Motor neuron (in vitro differentiated cells): Measurements from ENCODE around the gene GSK3A. TPM values are rescaled to one million over a fixed set of nuclear protein-coding genes. Genes with fewer than 3 reads are reported as not detected.

Experiments used
- ATAC-seq, 8 experiments: fragments of 200-7000 bp; cut with Tn5 transposase; replicated peaks in 6 of 8; 2 replicates each; pipeline ENCODE4 v1.8.0; 2021; ENCODE audit warnings: mild to moderate bottlenecking in 8 of 8, moderate library complexity in 8 of 8
- H3K27ac ChIP-seq, 2 donors: fragments of 250-450 bp; sonication (Bioruptor Pico); 2 replicates each; pipeline ENCODE4 v1.9.0; 2021; ENCODE audit warnings: antibody characterized with exemption in 2 of 2, mild to moderate bottlenecking in 2 of 2, moderate library complexity in 1 of 2
- H3K4me1 ChIP-seq, 2 donors: fragments of 250-450 bp; sonication (Bioruptor Pico); replicated peaks in 1 of 2; 2 replicates each; pipeline ENCODE4 v1.6.1; 2021; ENCODE audit warnings: antibody characterized with exemption in 2 of 2, mild to moderate bottlenecking in 2 of 2, moderate library complexity in 1 of 2
- H3K4me3 ChIP-seq, 5 donors: fragments of 250-450 bp; sonication (Bioruptor Pico); 2 replicates each; pipeline ENCODE4 v1.9.0; 2021; ENCODE audit warnings: antibody characterized with exemption in 5 of 5, mild to moderate bottlenecking in 5 of 5, moderate library complexity in 4 of 5
- WGBS, 10 experiments: fragments of 450-650 bp; shearing (Covaris generic); methylation state at CpG; one replicate each; pipeline ENCODE4 v1.0.0; 2022; 5-methylcytosine and 5-hydroxymethylcytosine counted together
- in situ Hi-C, 9 experiments: fragments of 400-800 bp; cut with MboI; loops; one replicate each; pipeline ENCODE4 v1.15.0; 2021; ENCODE audit warnings: low sequenced_read_pairs in 9 of 9, low pct_unique_long_range_greater_than_20kb in 2 of 9; ENCODE audit not compliant: unreplicated experiment in 9 of 9
- total RNA-seq, 8 experiments: library from RNA; unstranded; fragments of 300-600 nt; gene quantifications; 2 replicates each; pipeline versions ENCODE4 v1.2.3 to v1.2.4, GENCODE V29; 2022

The GSK3A gene
- total RNA-seq, 8 experiments from 2014 or later = 17.7 to 30.0 (median 26.5) TPM

DNA sequence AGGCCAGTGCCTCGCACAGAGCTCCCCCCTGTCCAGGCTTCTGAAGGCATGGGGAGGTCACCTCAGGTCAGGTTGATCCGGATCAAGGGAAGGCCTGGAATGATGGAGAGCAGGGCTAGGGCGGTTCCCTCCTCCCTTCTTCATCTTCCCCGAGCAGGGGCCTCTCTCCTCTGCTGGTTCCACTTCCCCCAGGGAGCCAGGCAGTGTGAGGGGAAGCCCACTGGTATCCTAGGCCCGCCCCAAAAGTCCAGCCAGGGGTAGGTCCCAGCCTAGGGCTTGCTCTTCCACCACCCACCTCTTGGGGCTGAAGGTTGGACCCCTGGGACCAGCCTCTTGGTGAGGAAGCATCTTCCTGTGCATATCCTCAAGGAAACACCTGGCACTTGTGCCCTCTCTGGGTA is 43.1 kb upstream of the GSK3A start:
- Histone ChIP-seq H3K4me1 (peaks cover 31 to 38% of the 10 kb centered on the region in 2 donors), H3K4me3 (peak overlapping the region; percentile 81 to 98 (median 97)), H3K27ac (peak overlapping the region; percentile 98 to 100)
- ATAC-seq = no peak
- in situ Hi-C loops = no loop called here
- 0 to 67% (median 34%) methylated on average over 1 to 3 of the region's 5 CpGs; no CpG with 5 or more reads in 6 of the 10 experiments for WGBS, 10 experiments

DNA sequence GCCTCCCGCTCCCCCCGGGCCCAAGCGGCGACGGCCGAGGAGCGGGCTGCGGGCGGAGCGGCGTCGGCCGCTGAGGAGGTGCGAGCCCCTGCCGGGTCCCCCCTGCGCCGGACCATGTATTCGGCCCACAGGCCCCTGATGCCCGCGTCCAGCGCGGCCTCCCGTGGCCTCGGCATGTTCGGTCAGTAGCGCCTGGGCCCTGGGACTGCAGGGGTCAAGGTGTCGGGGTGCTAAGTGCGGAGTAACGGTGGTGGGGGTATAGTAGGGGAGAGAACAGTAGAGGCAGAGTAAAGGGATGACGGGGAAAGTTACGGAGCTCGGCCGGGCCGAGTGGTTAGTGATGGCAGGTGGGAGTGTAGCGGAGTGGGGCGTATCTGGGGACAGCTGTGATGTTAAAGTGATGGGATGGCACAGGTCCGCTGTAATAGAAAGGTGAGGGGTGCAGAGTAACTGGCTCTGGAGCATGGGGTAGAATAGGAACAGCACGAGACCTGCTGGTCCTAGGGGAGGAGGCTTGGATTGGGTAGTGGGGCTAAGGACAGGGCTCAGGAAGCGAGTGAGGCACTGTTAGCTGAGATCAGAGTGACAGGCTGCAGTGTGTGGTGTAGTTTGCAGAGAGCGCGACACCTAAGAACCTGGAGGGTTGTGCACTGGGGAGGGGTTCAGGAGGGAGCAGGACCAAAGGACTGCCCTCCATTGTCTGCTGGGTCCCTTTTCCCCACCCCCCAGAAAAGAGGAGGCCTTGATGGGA is 42.4 kb upstream of the GSK3A start:
- peaks cover 31 to 38% of the 10 kb centered on the region in 2 donors for H3K4me1 ChIP-seq
- no peak for ATAC-seq
- peak overlapping the region; percentile 81 to 98 (median 97) for H3K4me3 ChIP-seq
- peak overlapping the region; percentile 98 to 100 for H3K27ac ChIP-seq
- 2 to 100% (median 10%) methylated on average over 1 to 9 of the region's 41 CpGs; no CpG with 5 or more reads in 5 of the 10 experiments for WGBS, 10 experiments
- in situ Hi-C loops = no loop called here

DNA sequence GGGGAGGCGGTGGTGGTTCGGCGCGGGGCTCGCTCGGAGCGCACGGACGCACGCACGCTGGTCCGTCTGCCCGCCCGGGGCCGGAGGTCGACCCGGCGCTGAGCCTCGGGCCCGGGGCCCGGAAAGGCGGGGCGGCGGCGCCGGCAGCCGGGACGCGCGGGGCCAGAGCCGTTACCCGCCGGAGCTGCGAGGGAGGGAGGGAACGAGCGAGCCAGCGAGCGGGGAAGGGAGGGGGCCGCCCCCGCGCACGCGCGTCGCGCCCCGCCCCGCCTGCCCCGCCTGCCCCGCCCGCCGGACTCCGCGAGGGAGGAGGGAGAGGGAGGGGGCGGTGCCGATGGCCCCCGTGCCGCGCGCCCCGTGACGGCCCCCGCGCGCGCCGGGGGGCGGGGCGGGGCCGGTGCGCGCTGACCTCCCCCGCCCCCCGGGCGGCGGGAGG is 41.7 kb upstream of the GSK3A start:
- no CpG with 5 or more reads among the region's 76 CpGs for WGBS, 10 experiments
- Histone ChIP-seq H3K27ac (peak overlapping the region; percentile 98 to 100), H3K4me1 (peaks cover 36 to 43% of the 10 kb centered on the region in 2 donors), H3K4me3 (peak overlapping the region; percentile 81 to 98 (median 97))
- in situ Hi-C loops = no loop called here
- peak in 4 of 8 experiments; percentile 5 to 15 (median 8) for ATAC-seq

DNA sequence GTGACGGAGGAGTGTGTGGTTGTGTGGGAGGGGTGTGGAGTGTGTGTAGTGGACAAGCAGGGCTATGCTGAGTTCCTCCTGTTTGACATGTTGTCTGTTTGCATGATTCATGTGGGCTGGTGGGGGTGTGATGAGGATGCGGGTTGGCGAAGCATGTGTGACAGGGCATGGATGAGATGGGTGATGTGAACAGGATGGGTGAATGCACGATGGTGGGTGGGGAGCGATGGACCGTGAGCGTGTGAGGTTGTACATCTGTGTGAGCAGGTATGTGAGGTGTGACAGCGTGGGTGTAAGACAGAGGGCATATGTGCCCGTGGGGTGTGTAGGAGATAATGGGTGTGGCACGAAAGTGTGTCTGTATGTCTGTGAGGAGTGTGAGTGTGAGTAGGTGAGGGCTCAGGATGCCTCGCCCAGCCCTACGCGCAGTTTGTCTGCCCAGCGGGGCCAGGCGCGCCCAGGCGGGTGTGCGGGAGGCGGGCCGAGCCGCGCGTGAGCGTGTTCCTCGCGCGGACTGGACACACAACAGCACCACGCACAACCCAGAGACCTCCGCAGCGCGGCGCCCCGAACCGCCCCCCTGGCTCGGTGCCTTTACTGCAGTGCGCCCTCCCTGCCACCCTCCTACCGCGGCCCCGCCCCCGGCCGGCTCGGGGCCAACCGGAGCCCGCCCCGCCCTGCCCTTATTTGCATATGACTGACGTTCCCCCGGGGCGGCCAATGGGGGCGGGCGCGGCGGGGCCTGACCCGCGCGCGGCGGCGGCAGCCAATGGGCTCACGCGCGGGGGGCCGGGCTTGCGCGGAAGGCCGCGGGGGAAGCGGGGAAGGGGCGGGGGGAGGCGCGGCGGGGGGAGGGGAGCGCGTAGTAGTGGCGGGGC is 41.0 kb upstream of the GSK3A start:
- in situ Hi-C loops = no loop called here
- Histone ChIP-seq H3K4me1 (peaks cover 40 to 49% of the 10 kb centered on the region in 2 donors), H3K4me3 (peak overlapping the region; percentile 81 to 98 (median 97)), H3K27ac (peak overlapping the region; percentile 98 to 100)
- 0 to 41% (median 29%) methylated on average over 1 to 6 of the region's 74 CpGs; no CpG with 5 or more reads in 6 of the 10 experiments for WGBS, 10 experiments
- ATAC-seq = peak; percentile 22 to 60 (median 52)

DNA sequence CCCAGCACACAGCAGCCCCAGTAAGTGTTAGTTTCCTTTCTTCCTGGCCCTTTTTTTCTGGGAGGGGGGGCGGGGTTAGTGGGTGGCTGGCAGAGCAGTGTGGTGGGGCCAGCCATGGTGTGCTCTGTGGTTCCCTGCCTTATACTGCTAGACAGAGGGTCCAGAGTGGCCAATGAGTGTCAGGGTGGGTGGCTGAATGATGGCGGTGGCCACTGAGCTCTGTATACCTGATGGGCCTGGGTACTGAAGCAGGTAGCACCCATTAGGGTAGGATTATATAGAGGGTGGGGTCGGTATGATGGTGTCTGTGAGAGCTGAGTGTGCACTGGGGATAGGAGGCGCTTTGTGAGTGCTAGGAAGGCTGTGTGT is 40.4 kb upstream of the GSK3A start:
- Histone ChIP-seq H3K4me1 (peaks cover 46 to 49% of the 10 kb centered on the region in 2 donors), H3K4me3 (peak overlapping the region; percentile 81 to 98 (median 97)), H3K27ac (peak overlapping the region; percentile 78 to 89)
- no peak for ATAC-seq
- 0 to 8% methylated on average over 1 to 2 of the region's 4 CpGs; no CpG with 5 or more reads in 8 of the 10 experiments for WGBS, 10 experiments
- in situ Hi-C loops = no loop called here

DNA sequence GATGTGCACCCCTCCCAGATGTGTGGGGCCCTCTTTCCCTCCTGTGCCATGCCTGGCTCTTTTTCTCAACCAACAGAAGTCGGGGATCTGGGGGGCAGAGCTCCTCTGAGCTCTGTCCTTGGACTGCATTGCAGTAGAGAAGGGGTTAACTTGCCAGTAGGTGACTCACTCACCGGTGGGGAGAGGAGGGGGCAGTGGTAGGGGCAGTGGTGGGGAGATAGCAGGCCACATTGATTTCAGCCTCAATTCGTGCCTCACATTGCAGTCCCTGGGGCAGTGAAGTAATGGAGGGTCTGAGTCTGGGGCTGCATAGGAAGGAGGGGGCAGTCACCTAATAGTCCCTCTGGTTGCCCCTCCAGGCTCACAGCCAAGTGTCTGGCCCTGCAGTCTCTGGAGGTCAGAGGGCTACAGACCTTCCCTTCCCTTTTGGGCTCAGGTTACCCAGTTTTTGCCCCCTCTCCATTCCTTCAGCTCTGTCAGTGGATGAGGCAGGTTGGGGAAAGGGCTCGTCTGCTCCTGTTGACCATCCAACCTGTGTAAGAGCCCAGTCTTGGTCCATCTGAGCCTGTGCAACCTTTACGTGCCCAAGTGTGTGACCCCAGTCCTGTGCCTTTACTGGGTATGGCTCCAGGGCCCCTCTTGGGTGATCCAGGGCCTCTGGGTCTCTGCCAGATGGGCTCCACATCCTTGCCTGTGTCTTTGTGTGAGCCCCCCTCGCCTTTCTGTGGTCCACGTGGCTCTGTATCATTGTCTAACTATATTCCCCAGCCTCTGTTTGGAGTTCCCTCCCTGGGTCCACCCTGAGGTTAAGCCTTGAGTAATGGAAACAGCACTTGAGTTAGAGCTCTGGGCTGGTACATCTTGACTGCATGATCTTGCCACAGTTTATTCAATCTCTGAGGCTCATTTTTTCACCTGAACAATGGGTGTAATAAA is 39.7 kb upstream of the GSK3A start:
- Histone ChIP-seq H3K4me1 (peaks cover 52 to 53% of the 10 kb centered on the region in 2 donors), H3K4me3 (peak overlapping the region; percentile 60 to 98 (median 96)), H3K27ac (peak overlapping the region; percentile 78 to 89)
- peak in 5 of 8 experiments; percentile 7 to 26 (median 15) for ATAC-seq
- in situ Hi-C loops = no loop called here
- WGBS, 10 experiments = 0 to 57% (median 0%) methylated on average over 1 to 3 of the region's 7 CpGs; no CpG with 5 or more reads in 5 of the 10 experiments

DNA sequence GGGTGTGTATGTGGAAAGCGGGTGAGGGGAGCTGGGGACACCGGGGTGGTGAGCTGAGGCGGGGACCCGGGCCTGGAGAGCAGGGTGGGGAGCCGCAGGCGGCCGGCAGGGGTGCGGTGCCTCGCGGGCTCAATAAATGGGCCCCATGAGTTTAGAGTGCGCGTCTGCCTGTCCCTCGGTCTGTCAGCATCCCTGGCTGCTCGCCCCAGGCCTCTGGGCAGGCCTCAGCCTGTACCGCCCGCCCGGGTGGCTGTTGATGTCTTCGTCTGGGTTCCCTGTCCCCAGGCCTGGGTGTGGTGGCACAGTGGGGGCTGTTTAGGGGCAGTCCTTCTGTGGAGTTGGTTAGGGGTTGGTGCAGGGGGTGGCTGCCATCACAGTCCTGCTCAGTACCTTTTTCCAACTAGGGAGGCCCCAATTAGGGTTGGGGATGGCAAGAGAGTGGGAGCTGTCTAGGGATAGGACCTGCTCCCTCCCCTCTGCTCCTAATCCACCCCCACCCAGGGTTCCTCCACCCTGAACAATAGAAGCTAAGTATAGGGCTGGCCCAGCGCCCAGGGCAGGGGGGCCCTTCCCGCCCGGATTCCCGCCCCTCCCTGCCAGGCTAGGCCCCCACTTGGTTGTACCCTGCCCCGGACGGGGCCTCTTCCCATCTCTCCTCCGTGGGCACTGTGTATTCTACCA is 38.9 kb upstream of the GSK3A start:
- peak overlapping the region; percentile 78 to 89 for H3K27ac ChIP-seq
- peak; percentile 6 to 28 (median 20) for ATAC-seq
- no CpG with 5 or more reads among the region's 25 CpGs for WGBS, 10 experiments
- peak overlapping the region; percentile 60 to 98 (median 96) for H3K4me3 ChIP-seq
- in situ Hi-C loops = no loop called here
- H3K4me1 ChIP-seq = peaks cover 52 to 53% of the 10 kb centered on the region in 2 donors

DNA sequence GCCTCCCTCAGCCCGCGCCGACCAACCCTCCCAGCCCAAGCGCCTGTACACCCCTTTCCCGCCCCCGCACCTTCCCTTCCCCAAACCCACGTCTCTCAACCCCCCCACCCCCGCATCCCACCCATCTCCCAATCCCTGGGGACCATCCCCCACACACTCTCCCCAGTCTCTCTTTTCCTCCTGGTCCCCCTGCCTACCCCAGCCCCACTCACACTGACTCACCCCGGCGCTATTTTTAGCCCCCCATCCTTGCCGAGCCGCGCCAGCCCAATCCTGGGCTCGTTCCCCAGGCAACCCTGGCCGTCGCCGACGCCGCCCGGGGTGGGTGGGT is 38.4 kb upstream of the GSK3A start:
- ATAC-seq = peak; percentile 2 to 39 (median 26)

DNA sequence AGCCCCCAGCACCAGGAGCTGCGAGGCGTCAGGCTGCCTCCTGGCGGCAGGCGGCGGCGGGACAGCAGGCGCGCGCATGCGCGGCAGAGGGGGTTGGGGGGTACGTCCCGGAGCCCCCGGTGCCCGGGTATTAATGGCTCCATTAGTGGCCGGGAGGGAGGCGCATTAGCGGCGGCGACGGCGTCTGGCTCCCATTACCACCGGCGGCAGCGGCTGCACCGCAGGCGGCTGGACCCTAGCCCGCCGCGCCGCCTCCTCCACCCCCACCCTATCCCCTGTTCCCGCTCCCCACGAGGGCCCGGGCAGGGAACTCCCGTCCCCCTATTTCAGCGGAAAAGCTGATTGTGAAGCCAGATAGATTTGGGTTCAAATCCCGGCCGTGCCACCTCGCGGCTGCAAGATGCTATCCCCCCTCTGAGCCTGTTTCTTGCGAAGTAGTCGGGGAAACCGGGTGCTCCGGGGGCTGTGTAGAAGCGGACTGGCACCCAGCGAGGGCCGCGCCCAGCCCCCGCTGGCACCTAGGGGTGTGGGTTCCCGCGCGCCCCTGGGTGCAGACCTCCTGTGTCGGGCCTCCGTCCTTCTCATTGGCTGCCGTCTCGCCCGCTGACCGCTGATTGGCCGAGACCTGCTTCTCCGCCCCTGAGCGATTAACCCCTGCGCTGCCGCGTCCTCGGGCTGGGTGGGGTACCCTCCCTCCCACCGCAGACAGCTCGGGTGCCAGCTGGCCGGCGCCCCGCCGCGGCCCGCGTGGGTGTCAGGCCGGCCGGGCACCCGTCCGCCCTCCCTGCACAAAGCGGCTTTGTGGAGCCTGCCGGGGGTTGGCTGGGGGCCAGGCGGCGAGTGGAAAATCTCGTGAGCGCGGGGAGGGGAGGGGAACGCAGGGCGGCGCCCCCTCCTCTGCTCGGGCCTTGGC is 37.8 kb upstream of the GSK3A start:
- ATAC-seq = peak; percentile 16 to 59 (median 42)
- Histone ChIP-seq H3K4me3 (peak overlapping the region; percentile 60 to 98 (median 96)), H3K4me1 (peaks cover 42% of the 10 kb centered on the region in 2 donors), H3K27ac (peak overlapping the region; percentile 78 to 89)
- 0% methylated on average over 26 of the region's 89 CpGs; no CpG with 5 or more reads in 9 of the 10 experiments for WGBS, 10 experiments
- in situ Hi-C loops = no loop called here

More for the DNA sequence above, 38.4 kb upstream of the GSK3A start:
- Histone ChIP-seq H3K4me3 (peak overlapping the region; percentile 60 to 98 (median 96)), H3K4me1 (peaks cover 47 to 48% of the 10 kb centered on the region in 2 donors), H3K27ac (peak overlapping the region; percentile 78 to 89)
- WGBS, 10 experiments = no CpG with 5 or more reads among the region's 20 CpGs
- in situ Hi-C loops = no loop called here

DNA sequence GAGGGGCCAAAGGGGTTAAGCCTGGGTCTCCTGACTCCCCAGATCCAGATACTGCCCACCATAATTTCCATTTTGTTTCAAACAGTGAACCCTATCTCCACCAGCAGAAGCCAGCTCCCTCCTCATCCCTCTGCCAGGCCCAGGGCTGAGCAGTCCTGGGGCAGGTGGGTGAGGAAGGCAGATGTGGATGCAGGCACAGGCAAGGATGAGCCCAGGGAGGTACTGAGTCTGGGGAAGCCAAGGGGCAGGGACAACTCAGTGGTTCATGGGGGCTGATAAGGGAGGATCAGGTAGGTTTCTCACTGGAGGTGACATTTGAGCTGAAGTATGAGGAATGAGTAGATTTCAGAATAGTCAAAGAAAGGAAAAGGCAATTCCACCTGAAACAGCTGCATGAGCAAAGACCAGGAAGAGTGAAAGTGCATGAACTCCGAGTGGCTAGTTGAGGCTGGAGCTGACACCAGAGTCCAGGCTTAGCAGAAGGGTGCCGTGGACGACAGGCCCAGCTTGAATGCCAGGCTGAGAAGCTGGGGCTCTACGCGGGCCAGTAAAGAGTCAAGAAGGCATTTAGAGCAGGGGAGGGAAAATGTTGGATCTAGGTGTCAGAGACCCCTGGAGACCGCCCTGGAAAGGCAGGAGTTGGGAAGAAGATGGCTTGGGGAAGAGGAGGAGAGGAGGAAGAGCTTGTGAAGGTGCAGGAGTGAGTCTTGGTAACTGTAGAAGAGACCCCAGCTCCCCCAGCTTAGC is 36.9 kb upstream of the GSK3A start:
- 4 to 40% (median 14%) methylated on average over 1 to 6 of the region's 6 CpGs; no CpG with 5 or more reads in 5 of the 10 experiments for WGBS, 10 experiments
- Histone ChIP-seq H3K4me1 (peaks cover 42 to 43% of the 10 kb centered on the region in 2 donors), H3K4me3 (peak overlapping the region; percentile 60 to 98 (median 96)), H3K27ac (peak overlapping the region; percentile 78 to 89)
- no peak for ATAC-seq
- in situ Hi-C loops = no loop called here
